Adipose tissue (tissue), 3 donors: ENCODE data around the gene PNCK. TPM values are rescaled to one million over a fixed set of nuclear protein-coding genes. Genes with fewer than 3 reads are reported as not detected.

ENCODE experiments used
- H3K27ac ChIP-seq: one replicate; pipeline ENCODE4 v1.5.1; 2013; ENCODE audit warnings: low read depth, low read length
- WGBS, 3 donors: extraction: QIAGEN DNeasy Blood & Tissue Kit; methylation state at CpG; one replicate each; pipeline ENCODE4 v1.1.7; 2013; 5-methylcytosine and 5-hydroxymethylcytosine counted together
- polyA plus RNA-seq, 3 donors: library from polyadenylated mRNA; stranded (reverse); fragments of 200-250 nt; gene quantifications; one replicate each; pipeline ENCODE4 v1.2.3, GENCODE V29; 2013
- donor health status: healthy with polysubstance abuse.
- donor health status: Bipolar disorder and iron deficiency.
- donor health status: healthy.

PNCK gene
- polyA plus RNA-seq, 3 donors: 0.64 to 1.5 (median 1.5) TPM

DNA sequence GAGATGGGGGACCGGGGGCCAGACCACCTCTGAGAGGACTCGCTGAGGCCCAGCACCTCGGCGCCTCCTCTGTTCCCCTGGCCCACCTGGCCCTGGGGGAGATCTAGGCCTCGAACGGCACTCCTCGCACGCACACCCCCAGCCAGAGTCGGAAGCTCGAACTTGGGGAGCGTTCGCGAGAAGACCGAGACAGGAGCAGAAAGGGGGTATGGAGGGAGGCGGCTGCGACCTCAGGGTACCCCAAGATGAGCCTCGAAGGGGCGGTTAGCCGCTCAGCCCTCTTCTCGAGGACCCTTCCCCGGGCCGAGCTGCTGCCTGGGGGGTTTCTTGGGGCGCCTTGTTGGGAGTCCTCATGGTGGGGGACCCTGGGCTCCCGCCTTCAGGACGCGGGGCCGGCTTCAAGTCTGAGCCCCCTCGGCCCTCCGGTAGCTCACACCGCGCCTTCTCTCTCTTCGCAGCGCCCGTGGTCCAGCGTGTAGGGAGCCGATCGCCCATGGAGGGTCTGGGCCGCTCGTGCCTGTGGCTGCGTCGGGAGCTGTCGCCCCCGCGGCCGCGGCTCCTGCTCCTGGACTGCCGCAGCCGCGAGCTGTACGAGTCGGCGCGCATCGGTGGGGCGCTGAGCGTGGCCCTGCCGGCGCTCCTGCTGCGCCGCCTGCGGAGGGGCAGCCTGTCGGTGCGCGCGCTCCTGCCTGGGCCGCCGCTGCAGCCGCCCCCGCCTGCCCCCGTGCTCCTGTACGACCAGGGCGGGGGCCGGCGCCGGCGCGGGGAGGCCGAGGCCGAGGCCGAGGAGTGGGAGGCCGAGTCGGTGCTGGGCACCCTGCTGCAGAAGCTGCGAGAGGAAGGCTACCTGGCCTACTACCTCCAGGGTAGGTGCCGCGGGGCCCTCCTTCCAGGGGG lies 25.9 kb downstream of the PNCK start:
- WGBS, 3 donors: 9 to 42% (median 12%) methylated on average over 30 to 85 of the region's 85 CpGs
- H3K27ac ChIP-seq: no peak overlapping the region

- WGBS, 3 donors: 4 to 42% (median 19%) methylated on average over 9 to 52 of the region's 53 CpGs
- no peak within 1 kb of the TSS for H3K27ac ChIP-seq
Observed at GRCh38 chrX:153646620-153647373, 26.8 kb downstream of the PNCK start, which contains the start of gene DUSP9. Gene DUSP9 (plus strand): TSS chrX:153647203. CDS start chrX:153647954, 751 bp downstream.

GRCh38 chrX:153645921-153646488 lies 27.6 kb downstream of the PNCK start:
- 36 to 67% (median 61%) methylated on average over 10 of the region's 10 CpGs for WGBS, 3 donors

DNA sequence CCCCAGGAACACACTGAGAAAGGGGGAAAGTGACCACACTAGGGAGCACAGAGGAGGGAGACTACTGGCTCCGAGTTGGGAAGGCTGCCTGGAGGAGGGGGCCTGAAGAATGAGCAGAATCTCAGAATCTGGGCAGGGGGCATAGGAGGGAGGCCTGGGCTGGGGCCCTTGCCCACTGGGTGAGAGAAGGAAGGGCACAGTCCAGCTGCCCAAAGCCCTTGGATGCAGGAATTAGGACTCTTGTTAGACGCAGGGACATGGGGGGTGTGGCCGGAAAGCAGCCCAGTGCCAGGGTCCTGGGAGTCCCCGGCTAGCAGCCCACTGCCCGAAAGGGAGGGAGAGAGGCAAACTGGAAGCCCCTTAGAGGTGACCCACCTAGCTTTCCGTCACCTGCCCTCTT lies 28.5 kb downstream of the PNCK start:
- 54 to 61% (median 60%) methylated on average over 5 to 6 of the region's 6 CpGs for WGBS, 3 donors

More at GRCh38 chrX:153645921-153646488, 27.6 kb downstream of the PNCK start:
- no peak overlapping the region for H3K27ac ChIP-seq

GRCh38 chrX:153644356-153645125 lies 29.1 kb downstream of the PNCK start:
- no peak overlapping the region for H3K27ac ChIP-seq
- 6 to 36% (median 29%) methylated on average over 8 to 35 of the region's 46 CpGs for WGBS, 3 donors

More for the DNA sequence above, 28.5 kb downstream of the PNCK start:
- H3K27ac ChIP-seq: no peak overlapping the region

DNA sequence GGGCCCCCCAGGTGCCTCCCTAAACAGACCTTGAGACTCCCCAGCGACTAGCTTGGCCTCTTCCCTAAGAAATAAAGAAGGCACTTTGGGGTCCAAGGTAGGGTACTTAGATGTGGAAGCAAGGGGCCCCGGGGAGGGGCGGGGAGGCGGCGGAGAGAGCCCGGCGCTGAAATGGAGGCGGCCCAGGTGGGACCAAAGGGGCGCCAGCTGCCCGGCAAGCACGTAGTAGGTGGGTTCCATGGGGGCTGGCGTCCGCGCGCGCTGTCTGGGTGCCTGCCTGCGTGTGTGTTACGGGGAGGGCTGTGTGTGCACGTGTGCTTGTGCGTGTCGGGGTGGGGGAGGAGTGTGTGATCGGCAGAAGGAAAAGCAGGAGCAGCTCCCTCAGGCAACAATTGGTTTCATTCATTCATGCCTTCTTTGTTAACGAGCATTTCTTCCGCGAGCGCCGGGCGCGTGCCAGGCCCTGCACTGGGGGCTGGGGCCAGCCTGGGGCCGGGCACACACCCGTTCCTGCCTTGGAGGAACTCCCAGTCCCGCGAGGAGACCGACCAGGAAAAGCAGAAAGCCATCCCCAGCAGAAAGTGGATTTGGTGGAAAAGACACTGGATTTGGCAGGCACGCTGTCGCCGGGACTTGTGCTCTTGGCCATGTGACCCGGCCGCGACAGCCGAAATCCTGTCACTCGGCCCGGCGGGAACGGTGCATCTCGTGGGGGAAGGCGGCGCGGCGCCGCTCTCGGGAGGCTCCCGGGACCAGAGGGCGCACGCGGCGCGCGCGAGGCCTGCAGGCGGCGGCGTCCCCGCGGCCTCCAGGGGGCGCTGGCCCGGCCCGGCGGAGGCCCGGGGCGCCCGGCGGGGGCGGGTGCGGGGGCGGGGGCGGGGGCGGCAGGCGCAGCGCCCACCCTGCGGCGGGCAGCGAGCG lies 29.9 kb downstream of the PNCK start:
- H3K27ac ChIP-seq: no peak overlapping the region
- 1 to 32% (median 2%) methylated on average over 29 to 66 of the region's 84 CpGs for WGBS, 3 donors

GRCh38 chrX:153642655-153643430 lies 30.8 kb downstream of the PNCK start:
- WGBS, 3 donors: 3 to 27% (median 5%) methylated on average over 25 to 46 of the region's 48 CpGs
- no peak overlapping the region for H3K27ac ChIP-seq

DNA sequence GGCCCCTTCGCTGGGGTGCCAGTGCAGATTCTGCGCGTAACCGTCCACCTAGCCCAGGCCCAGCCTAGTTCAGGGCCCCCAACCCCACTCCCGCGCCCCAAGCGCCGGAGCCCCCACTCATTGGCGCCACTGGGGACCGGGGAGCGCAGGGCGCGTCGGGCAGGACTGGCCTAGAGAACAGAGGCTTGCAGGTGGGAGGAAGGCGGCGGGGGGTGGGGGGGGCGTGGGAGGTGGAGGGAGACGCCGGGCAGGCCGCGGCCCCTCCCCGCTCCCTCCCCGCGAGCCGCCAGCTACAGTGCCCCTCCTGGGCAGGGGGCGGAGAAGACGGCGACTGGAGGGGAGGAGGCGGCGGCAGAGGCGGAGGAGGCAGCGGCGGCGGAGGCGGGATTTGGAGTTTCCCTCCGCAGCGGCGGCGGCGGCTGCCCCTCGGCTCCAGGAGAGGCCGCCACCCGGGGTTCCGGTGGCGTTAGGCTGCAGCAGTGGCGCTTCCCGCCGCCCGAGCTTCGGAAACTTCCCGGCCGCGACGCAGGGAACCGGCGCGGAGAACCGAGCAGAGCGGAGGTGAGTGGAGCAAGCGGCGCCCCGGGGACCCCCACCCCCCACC lies 31.5 kb downstream of the PNCK start:
- H3K27ac ChIP-seq: no peak overlapping the region
- 2 to 28% (median 2%) methylated on average over 13 to 52 of the region's 62 CpGs for WGBS, 3 donors

- no peak overlapping the region for H3K27ac ChIP-seq
- 6 to 27% (median 12%) methylated on average over 7 to 8 of the region's 8 CpGs for WGBS, 3 donors
Observed at GRCh38 chrX:153641627-153642026, 32.0 kb downstream of the PNCK start.

GRCh38 chrX:153640736-153641575 lies 32.7 kb downstream of the PNCK start:
- 55 to 64% (median 59%) methylated on average over 20 to 26 of the region's 26 CpGs for WGBS, 3 donors
- H3K27ac ChIP-seq: no peak overlapping the region

DNA sequence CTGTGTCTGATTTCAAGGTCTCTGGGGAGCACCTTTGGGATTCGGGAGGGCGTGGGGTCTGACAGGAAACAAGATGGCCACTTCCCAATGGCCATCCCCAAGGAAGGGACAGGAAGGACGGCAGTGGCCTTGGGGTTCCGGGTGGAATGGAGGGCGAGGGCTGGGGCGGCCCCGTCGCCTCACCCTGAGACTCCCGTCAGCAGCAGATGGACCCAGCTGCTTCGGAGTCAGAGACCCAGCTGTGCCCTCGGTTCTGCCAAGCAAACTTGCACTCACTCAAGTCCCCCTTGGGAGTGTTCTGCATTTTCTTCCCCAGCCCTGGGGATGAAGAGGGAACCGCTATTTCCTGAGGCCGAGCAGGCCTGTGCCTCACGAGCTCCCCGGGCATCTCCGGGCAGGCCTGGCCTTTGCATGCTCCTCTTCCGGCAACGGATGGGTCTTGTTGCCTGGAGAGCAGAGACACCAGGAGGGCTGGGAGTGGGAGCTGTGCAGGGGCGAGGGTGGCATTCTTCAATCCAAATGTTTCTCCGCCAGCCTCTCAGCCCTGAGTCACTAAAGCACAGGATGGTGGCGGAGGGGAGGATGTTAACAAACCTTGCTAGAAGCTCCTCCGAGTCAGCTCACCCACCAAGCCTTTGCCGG lies 33.4 kb downstream of the PNCK start:
- WGBS, 3 donors: 81 to 84% (median 82%) methylated on average over 12 to 23 of the region's 23 CpGs
- H3K27ac ChIP-seq: no peak overlapping the region

DNA sequence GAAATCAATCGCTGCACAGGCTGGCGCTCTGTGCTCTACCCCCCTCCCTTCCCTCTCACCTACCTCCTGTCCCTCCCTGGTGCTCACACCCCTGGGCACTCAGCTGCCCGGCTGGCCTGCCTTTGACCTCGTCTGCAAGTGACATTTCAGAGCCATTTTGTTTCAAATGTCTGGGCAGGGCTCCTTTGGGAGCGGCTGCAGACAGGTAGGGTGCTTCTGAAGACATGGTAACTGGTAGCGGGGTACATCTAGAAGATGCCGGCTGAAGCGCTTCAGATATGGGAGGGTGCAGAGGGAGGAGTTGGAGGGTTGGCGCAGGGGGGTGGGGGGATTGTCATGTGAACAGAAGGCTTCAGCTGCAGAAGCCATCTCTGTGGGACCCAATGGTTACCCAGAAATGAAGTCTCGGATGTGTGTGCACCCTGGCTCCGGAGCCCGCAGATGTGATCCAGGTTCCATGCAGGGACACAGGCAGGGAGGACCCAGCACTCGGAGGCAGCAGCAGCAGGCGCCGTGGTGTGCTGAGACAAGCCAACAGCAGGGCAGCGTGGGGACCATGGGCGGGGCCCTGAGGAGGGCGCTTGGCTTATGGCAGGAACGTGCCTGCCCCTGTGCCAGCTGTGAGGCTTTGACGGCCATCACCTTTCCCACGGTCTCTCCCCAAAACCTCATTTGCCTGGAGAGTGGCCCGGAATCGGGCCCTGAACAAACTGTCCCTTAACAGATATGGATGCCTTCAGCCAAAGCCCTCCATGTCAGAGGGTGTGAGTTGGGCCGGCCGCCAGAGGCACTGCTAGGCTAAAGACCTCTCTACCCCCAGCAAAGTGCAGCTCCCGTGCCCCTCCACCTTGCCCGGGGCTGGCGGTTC lies 34.2 kb downstream of the PNCK start:
- no peak overlapping the region for H3K27ac ChIP-seq
- WGBS, 3 donors: 71 to 88% (median 79%) methylated on average over 26 to 28 of the region's 28 CpGs

DNA sequence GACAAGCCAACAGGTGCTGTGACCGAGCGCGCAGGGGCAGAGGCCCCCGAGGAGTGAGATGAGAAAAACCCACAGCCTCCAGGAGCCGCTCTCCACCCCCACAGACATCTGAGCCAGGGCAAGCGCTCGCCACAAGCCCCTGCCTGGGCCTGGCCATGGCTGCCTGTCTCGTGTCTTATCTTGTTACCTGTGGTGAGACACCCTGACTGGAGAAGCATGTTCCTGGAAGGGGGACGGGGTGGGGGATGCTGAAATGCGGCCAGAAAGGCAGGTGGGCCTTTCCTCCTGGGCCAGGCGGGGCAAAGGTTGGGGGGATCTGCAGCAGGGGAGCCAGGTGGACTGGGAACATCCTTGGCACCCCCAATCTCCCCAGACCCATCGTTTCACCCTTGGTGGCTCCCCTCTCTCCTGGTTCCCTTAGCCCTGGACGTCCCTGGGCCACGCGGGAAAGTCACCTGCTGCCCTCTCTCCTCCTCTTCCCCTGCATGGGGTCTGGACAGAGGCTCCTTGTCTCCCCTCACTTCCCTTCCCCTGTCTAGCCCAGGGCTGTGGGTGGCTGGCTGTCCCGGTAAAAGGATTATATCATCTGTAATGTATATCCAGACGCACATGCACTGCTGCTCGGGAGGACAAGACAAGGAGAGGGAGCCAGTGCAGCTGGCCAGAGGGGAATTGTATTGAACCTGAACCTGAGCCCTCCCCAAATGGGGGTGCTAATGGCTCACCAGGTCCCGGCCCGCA lies 35.0 kb downstream of the PNCK start:
- no peak overlapping the region for H3K27ac ChIP-seq
- 69 to 88% (median 77%) methylated on average over 16 to 20 of the region's 20 CpGs for WGBS, 3 donors

DNA sequence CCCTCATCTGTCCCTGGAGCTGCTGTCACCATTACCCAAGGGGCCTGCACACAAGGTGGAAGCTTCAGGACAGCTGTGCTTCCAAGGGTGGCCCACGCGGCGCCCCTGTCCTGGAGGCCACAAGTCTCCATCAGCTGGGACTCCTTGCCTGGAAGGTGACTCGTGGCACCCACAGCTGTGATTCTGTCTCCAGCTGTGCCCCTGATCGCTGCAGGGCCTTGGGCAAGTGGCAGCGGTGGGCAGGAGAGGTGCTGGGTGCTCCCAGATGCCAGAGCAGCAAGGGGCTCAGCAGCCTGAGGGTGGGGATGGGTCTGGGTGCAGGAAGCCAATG lies 35.6 kb downstream of the PNCK start:
- WGBS, 3 donors: 89 to 98% (median 92%) methylated on average over 4 to 6 of the region's 6 CpGs
- no peak overlapping the region for H3K27ac ChIP-seq
